A673 (cell line): ENCODE results near the gene CPLX1. TPM values are rescaled to one million over a fixed set of nuclear protein-coding genes. Genes with fewer than 3 reads are reported as not detected.

Experiments
- BruUV-seq: library from RNA; stranded (reverse); fragments of 400-500 nt; replicated peaks from 2 replicates; lab custom pipeline; 2021; lab: Mats Ljungman, UMichigan
- CTCF ChIA-PET: fragments of 300-600 bp; sonication (Branson Sonifier 250); formaldehyde crosslinking; loops from one replicate; lab custom pipeline; 2022; ENCODE audit warnings: antibody characterized with exemption; lab: Charles Lee
- POLR2A ChIA-PET: fragments of 300-600 bp; sonication (Branson Sonifier 250); formaldehyde crosslinking; loops from one replicate; lab custom pipeline; 2022; ENCODE audit warnings: antibody characterized with exemption; ENCODE audit not compliant: low non-redundant PET; lab: Charles Lee
- DNase-seq: peaks from one replicate; pipeline ENCODE4 v3.0.0-alpha.2; 2015; ENCODE audit warnings: low spot score
- H3K27ac ChIP-seq: fragments of 200-600 bp; sonication (generic); 2 replicates; pipeline ENCODE4 v1.5.1; 2016; ENCODE audit warnings: mixed run types, low read depth, mild to moderate bottlenecking, mixed read lengths, antibody characterized with exemption, low read length; ENCODE audit not compliant: poor library complexity, severe bottlenecking
- H3K27me3 ChIP-seq: fragments of 200-600 bp; sonication (generic); replicated peaks from 2 replicates; pipeline ENCODE4 v1.6.1; 2017; ENCODE audit warnings: mixed run types, low read depth, mild to moderate bottlenecking, mixed read lengths, antibody characterized with exemption, low read length; ENCODE audit not compliant: insufficient read depth, poor library complexity
- H3K36me3 ChIP-seq: fragments of 200-600 bp; sonication (generic); 2 replicates; pipeline ENCODE4 v1.6.1; 2016; ENCODE audit warnings: mixed run types, mild to moderate bottlenecking, mixed read lengths, antibody characterized with exemption, low read length; ENCODE audit not compliant: insufficient read depth, poor library complexity, severe bottlenecking
- H3K4me1 ChIP-seq: fragments of 200-600 bp; sonication (generic); 2 replicates; pipeline ENCODE4 v1.6.1; 2017; ENCODE audit warnings: mixed run types, mild to moderate bottlenecking, mixed read lengths, antibody characterized with exemption, low read length; ENCODE audit not compliant: insufficient read depth, poor library complexity, severe bottlenecking
- H3K4me3 ChIP-seq: fragments of 200-600 bp; sonication (generic); 2 replicates; pipeline ENCODE4 v1.5.1; 2016; ENCODE audit warnings: low read depth, mixed run types, mild to moderate bottlenecking, mixed read lengths, low read length; ENCODE audit not compliant: poor library complexity, severe bottlenecking
- H3K9me3 ChIP-seq: fragments of 200-600 bp; sonication (generic); 2 replicates; pipeline ENCODE4 v1.6.1; 2016; ENCODE audit warnings: mixed run types, low read depth, mild to moderate bottlenecking, mixed read lengths, antibody characterized with exemption, low read length; ENCODE audit not compliant: poor library complexity, severe bottlenecking
- CTCF ChIP-seq: fragments of 300-800, 200-600 bp; sonication (generic); conservative IDR thresholded peaks from 2 replicates; pipeline ENCODE4 v1.5.1; 2017; ENCODE audit warnings: low read depth, mild to moderate bottlenecking, antibody characterized with exemption, low read length, moderate library complexity, mixed read lengths
- EZH2 ChIP-seq: fragments of 200-600 bp; sonication (generic); IDR thresholded peaks from 2 replicates; pipeline ENCODE4 v1.6.1; 2017; ENCODE audit warnings: borderline replicate concordance, low read depth, mild to moderate bottlenecking, mixed read lengths, antibody characterized with exemption, low read length; ENCODE audit not compliant: poor library complexity, severe bottlenecking
- intact Hi-C: fragments of 100-400 bp; cut with micrococcal nuclease; formaldehyde crosslinking; loops from one replicate; pipeline ENCODE4 v1.10.0; 2022; ENCODE audit not compliant: unreplicated experiment
- total RNA-seq: library from RNA; stranded (reverse); gene quantifications from 2 replicates; pipeline ENCODE4 v1.2.3, GENCODE V29; 2021

The CPLX1 gene
- total RNA-seq, 1 experiment from 2014 or later = 4.6 TPM

DNA sequence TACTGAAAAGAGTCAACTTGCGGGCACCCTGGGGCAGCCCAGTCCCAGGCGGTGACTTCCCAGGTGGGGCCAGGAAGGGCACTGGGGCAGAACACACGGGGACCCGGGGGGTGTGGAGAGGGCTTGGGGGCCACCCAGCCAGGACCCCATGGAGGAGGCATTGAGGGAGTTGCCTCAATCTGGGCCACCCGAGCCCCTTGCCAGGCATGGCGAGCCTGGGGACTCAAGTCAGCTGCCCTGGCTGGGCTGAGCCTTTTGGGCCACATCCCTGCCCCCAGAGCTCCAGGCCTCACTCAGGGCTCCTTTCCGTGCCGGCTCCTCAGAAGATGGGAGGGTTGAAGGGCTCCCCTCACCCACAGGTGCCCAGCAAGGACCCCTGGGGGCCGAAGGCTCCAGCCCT lies 6.6 kb upstream of the CPLX1 start:
- TF ChIP-seq EZH2 (no peak), CTCF (no peak)
- Histone ChIP-seq H3K27ac (no peak overlapping the region), H3K36me3 (no peaks in the 10 kb centered on the region), H3K9me3 (no peaks in the 10 kb centered on the region), H3K4me3 (no peak overlapping the region), H3K4me1 (no peaks in the 10 kb centered on the region), H3K27me3 (no peaks in the 10 kb centered on the region)
- ChIA-PET CTCF (no interaction called here), POLR2A (no interaction called here)
- intact Hi-C loops = loop anchor here (5.0 kb wide), 1 partner anchor 95 kb away; no protein-coding TSS in a partner anchor
- no TSS peak for BruUV-seq
- DNase-seq = no peak

GRCh38 chr4:832108-832507 lies 6.2 kb upstream of the CPLX1 start:
- Histone ChIP-seq H3K9me3 (no peaks in the 10 kb centered on the region), H3K4me1 (no peaks in the 10 kb centered on the region), H3K27ac (no peak overlapping the region), H3K4me3 (no peak overlapping the region), H3K36me3 (no peaks in the 10 kb centered on the region), H3K27me3 (no peaks in the 10 kb centered on the region)
- TF ChIP-seq EZH2 (no peak), CTCF (no peak)
- no peak for DNase-seq
- BruUV-seq = no TSS peak
- ChIA-PET POLR2A (no interaction called here), CTCF (no interaction called here)
- intact Hi-C loops = loop anchor here (5.0 kb wide), 1 partner anchor 95 kb away; no protein-coding TSS in a partner anchor

DNA sequence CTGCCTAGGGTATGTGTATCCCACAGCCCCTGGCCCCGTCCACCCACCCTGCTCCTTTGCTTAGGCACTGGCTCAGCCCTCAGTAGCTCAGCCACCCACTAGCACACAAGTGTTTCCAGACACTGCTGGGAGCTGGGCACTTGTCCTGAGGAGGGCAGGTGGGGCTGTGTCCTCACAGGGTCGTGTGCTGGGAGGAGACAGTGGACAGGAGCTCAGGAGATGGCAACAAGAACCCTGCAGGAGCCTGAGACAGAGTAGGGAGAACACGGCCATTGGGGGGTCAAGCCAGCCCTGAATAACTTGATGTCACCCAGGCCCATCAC lies 5.5 kb upstream of the CPLX1 start:
- ChIA-PET CTCF (no interaction called here), POLR2A (no interaction called here)
- no peaks in the 10 kb centered on the region for H3K4me1 ChIP-seq
- no peaks in the 10 kb centered on the region for H3K36me3 ChIP-seq
- DNase-seq = no peak
- BruUV-seq = no TSS peak
- TF ChIP-seq CTCF (no peak), EZH2 (no peak)
- no peak overlapping the region for H3K27ac ChIP-seq
- H3K27me3 ChIP-seq = no peaks in the 10 kb centered on the region
- no peak overlapping the region for H3K4me3 ChIP-seq
- intact Hi-C loops = loop anchor here (5.0 kb wide), 1 partner anchor 96 kb away; no protein-coding TSS in a partner anchor
- H3K9me3 ChIP-seq = no peaks in the 10 kb centered on the region
